GM12878 (cell line): ENCODE data around the gene GSAP. TPM values are rescaled to one million over a fixed set of nuclear protein-coding genes. Genes with fewer than 3 reads are reported as not detected.

Experiments
- ATAC-seq: fragments of 200-7000 bp; cut with Tn5 transposase; 3 replicates; pipeline ENCODE4 v1.9.1; 2020; ENCODE audit warnings: mild to moderate bottlenecking, moderate library complexity
- BruUV-seq: library from RNA; stranded (reverse); fragments of 400-500 nt; replicated peaks from 2 replicates; lab custom pipeline; 2021; lab: Mats Ljungman, UMichigan
- CTCF ChIA-PET: fragments of 300-600 bp; sonication (Branson Sonifier 250); formaldehyde crosslinking; extraction: SDS; loops from one replicate; lab custom pipeline; 2021; ENCODE audit warnings: inconsistent platforms; lab: Yijun Ruan, JAX
- POLR2A ChIA-PET: fragments of 350-600 bp; formaldehyde crosslinking; extraction: SDS; loops from one replicate; lab custom pipeline; 2021; ENCODE audit warnings: inconsistent platforms; lab: Charles Lee
- RAD21 ChIA-PET: fragments of 300-600 bp; sonication (Branson Sonifier 250); formaldehyde crosslinking; loops from one replicate; lab custom pipeline; 2023; ENCODE audit warnings: antibody characterized with exemption; ENCODE audit not compliant: unreplicated experiment; lab: Charles Lee
- SMC1A ChIA-PET: fragments of 300-600 bp; sonication (Branson Sonifier 250); formaldehyde crosslinking; loops from one replicate; lab custom pipeline; 2023; ENCODE audit not compliant: unreplicated experiment, uncharacterized antibody; lab: Charles Lee
- DNase-seq: peaks from one replicate; pipeline ENCODE4 v3.0.0-alpha.2; 2011; ENCODE audit warnings: low read depth, low spot score
- FAIRE-seq: peaks from 3 replicates; lab custom pipeline; 2011; peaks lifted over from hg19 to GRCh38; lab: Jason Lieb, UNC
- H2AFZ ChIP-seq: 2 replicates; pipeline ENCODE4 v1.6.0; 2011; ENCODE audit warnings: low read depth, low read length, control low read depth; ENCODE audit not compliant: control insufficient read depth
- H3K27ac ChIP-seq: 2 replicates; pipeline ENCODE4 v1.5.1; 2011; ENCODE audit warnings: control low read depth; ENCODE audit not compliant: control insufficient read depth, insufficient read depth
- H3K27me3 ChIP-seq, 2 experiments: replicated peaks in 1 of 2; 2 replicates each; pipeline versions ENCODE4 v1.6.0 to v1.6.1; 2011; ENCODE audit warnings: low read length in 1 of 2; ENCODE audit not compliant: control insufficient read depth in 2 of 2, insufficient read depth in 2 of 2
- H3K36me3 ChIP-seq, 2 experiments: 2 replicates each; pipeline ENCODE4 v1.5.1; 2011; ENCODE audit warnings: low read length in 1 of 2; ENCODE audit not compliant: control insufficient read depth in 2 of 2, insufficient read depth in 2 of 2
- H3K4me1 ChIP-seq: 2 replicates; pipeline ENCODE4 v1.6.1; 2011; ENCODE audit warnings: mild to moderate bottlenecking, low read length, moderate library complexity, mixed read lengths; ENCODE audit not compliant: control insufficient read depth, insufficient read depth
- H3K4me2 ChIP-seq: 2 replicates; pipeline ENCODE4 v1.6.0; 2011; ENCODE audit warnings: control low read depth; ENCODE audit not compliant: control insufficient read depth, insufficient read depth
- H3K4me3 ChIP-seq: fragments of 200-600 bp; sonication (generic); 2 replicates; pipeline ENCODE4 v1.5.1; 2016
- H3K79me2 ChIP-seq: 2 replicates; pipeline ENCODE4 v1.6.0; 2011; ENCODE audit warnings: low read length; ENCODE audit not compliant: control insufficient read depth, insufficient read depth
- H3K9ac ChIP-seq: 2 replicates; pipeline ENCODE4 v1.8.0; 2011; ENCODE audit warnings: low read length, control low read depth, mixed read lengths; ENCODE audit not compliant: control insufficient read depth, insufficient read depth
- H3K9me3 ChIP-seq: replicated peaks from 3 replicates; pipeline ENCODE4 v1.5.1; 2011; ENCODE audit warnings: mild to moderate bottlenecking, low read length; ENCODE audit not compliant: control insufficient read depth, insufficient read depth
- H4K20me1 ChIP-seq: 2 replicates; pipeline ENCODE4 v1.6.0; 2011; ENCODE audit not compliant: control insufficient read depth, insufficient read depth
- ASH2L ChIP-seq: fragments of 300-600, 200-600 bp; sonication (generic); IDR thresholded peaks from 2 replicates; pipeline ENCODE4 v1.6.1; 2017; ENCODE audit warnings: low read depth, mild to moderate bottlenecking, borderline replicate concordance
- BCL3 ChIP-seq: IDR thresholded peaks from 2 replicates; pipeline ENCODE4 v1.6.1; 2011; ENCODE audit warnings: borderline replicate concordance, low read depth, mild to moderate bottlenecking, moderate library complexity, low read length; ENCODE audit not compliant: insufficient read depth, poor library complexity, severe bottlenecking
- BRCA1 ChIP-seq: IDR thresholded peaks from 2 replicates; pipeline ENCODE4 v1.6.1; 2011; ENCODE audit warnings: low read depth, low read length, improper control_type of control experiment
- HDGF ChIP-seq: fragments of 450-650 bp; IDR thresholded peaks from 2 replicates; pipeline ENCODE4 v1.6.1; 2016; ENCODE audit warnings: antibody characterized with exemption
- JUNB ChIP-seq: IDR thresholded peaks from 2 replicates; pipeline ENCODE4 v1.6.1; 2016; ENCODE audit warnings: antibody characterized with exemption, mild to moderate bottlenecking
- LARP7 ChIP-seq: fragments of 450-650 bp; IDR thresholded peaks from 2 replicates; pipeline ENCODE4 v1.6.1; 2017; ENCODE audit warnings: mild to moderate bottlenecking
- NR2C2 ChIP-seq: IDR thresholded peaks from 2 replicates; pipeline ENCODE4 v1.6.1; 2011; ENCODE audit warnings: borderline replicate concordance, low read depth; ENCODE audit not compliant: control insufficient read depth, insufficient read length
- RUNX3 ChIP-seq: IDR thresholded peaks from 2 replicates; pipeline ENCODE4 v1.6.1; 2012; ENCODE audit warnings: low read length, inconsistent platforms
- SKIL ChIP-seq: fragments of 450-650 bp; IDR thresholded peaks from 2 replicates; pipeline ENCODE4 v1.6.1; 2017; ENCODE audit warnings: mild to moderate bottlenecking, low read depth, inconsistent platforms; ENCODE audit not compliant: poor library complexity, severe bottlenecking
- ZNF687 ChIP-seq: fragments of 450-650 bp; IDR thresholded peaks from 2 replicates; pipeline ENCODE4 v1.6.1; 2017; ENCODE audit warnings: mild to moderate bottlenecking, moderate library complexity
- WGBS: methylation state at CpG from one replicate; pipeline ENCODE4 v1.1.6; 2016; ENCODE audit warnings: low lambda C conversion rate; ENCODE audit not compliant: insufficient replicate concordance, insufficient coverage; ENCODE audit errors: missing lambda C conversion rate; 5-methylcytosine and 5-hydroxymethylcytosine counted together
- in situ Hi-C: fragments of 300-500 bp; cut with MboI; formaldehyde crosslinking; loops from 9 replicates; pipeline ENCODE4 v1.14.3; 2018; ENCODE audit warnings: mixed read lengths
- intact Hi-C: fragments of 100-400 bp; cut with micrococcal nuclease; formaldehyde crosslinking; loops from one replicate; pipeline ENCODE4 v1.14.2; 2022; ENCODE audit not compliant: unreplicated experiment
- polyA plus RNA-seq, 11 experiments: library from polyadenylated mRNA; depleted of rRNA in 4 of 11; unstranded in 6 of 11; stranded (reverse) in 5 of 11; fragments of >200 nt; fragmentation: Nextera tagmentation in 4 of 11; fragmentation: Illumina TruSeq in 1 of 11; extraction: Ambion mirVana in 4 of 11; extraction: Trizol in 1 of 11; gene quantifications; 1 replicate in 1 of 11; 2 replicates in 10 of 11; pipeline versions ENCODE4 v1.2.1 to v1.2.3, GENCODE V29; 2011 to 2016; ENCODE audit warnings: inconsistent platforms in 2 of 11, missing spikeins in 2 of 11, low read depth in 1 of 11
- total RNA-seq, 4 experiments: library from RNA; depleted of rRNA in 3 of 4; stranded (reverse); fragments of >200 nt in 3 of 4; fragmentation: Illumina TruSeq in 1 of 4; extraction: Trizol in 1 of 4; gene quantifications; 2 replicates each; pipeline versions ENCODE4 v1.2.1 to v1.2.3, GENCODE V29; 2013 to 2021
- TF ChIP-seq, protein P1 (sequence below): fragments of 450-650 bp; formaldehyde crosslinking; IDR thresholded peaks from 2 replicates; pipeline ENCODE4 v1.4.0; 2020; ENCODE audit warnings: mild to moderate bottlenecking, moderate library complexity

GSAP gene
- total and polyA plus RNA-seq, 10 of the 15 experiments (the other 5 are each of a cell fraction or from before 2014, with no cell fraction given): 6.6 to 38.1 (median 21.8) TPM

- no peak for DNase-seq
- ChIA-PET CTCF (interaction anchor here (0.6 to 2.1 kb wide), 4 partner anchors 8 to 127 kb away, joined by 3 to 5 read pairs (median 4); partner anchors contain the start of gene GSAP), POLR2A (interaction anchor here (0.6 to 3.6 kb wide), 6 partner anchors 8 to 54 kb away, joined by 3 to 12 read pairs (median 3); no protein-coding TSS in a partner anchor), RAD21 (interaction anchor here (0.6 to 1.4 kb wide), 6 partner anchors 10 to 271 kb away, joined by 3 to 4 read pairs (median 4); no protein-coding TSS in a partner anchor), SMC1A (interaction anchor here (0.7 to 2.9 kb wide), 10 partner anchors 10 to 133 kb away, joined by 3 to 18 read pairs (median 4); no protein-coding TSS in a partner anchor)
- no TSS peak for BruUV-seq
- no peaks in the 10 kb centered on the region; the same call in 1 of the 2 replicates for H3K79me2 ChIP-seq
- intact Hi-C loops: no loop called here
- ATAC-seq: no peak
- H3K4me3 ChIP-seq: no peak overlapping the region
- H3K4me2 ChIP-seq: no peak overlapping the region
- no peaks in the 10 kb centered on the region for H3K9me3 ChIP-seq
- FAIRE-seq: no peak
- no peaks in the 10 kb centered on the region for H3K27me3 ChIP-seq
- no peak overlapping the region for H3K27ac ChIP-seq
- no peak overlapping the region for H3K9ac ChIP-seq
- H3K36me3 ChIP-seq: no peaks in the 10 kb centered on the region
- in situ Hi-C loops: no loop called here
- no peaks in the 10 kb centered on the region for H4K20me1 ChIP-seq
- WGBS: 78% methylated on average over 7 of the region's 7 CpGs
- no peaks in the 10 kb centered on the region for H3K4me1 ChIP-seq
- H2AFZ ChIP-seq: no peak overlapping the region
- TF ChIP-seq BRCA1: no peak
- no peak for TF ChIP-seq NR2C2
- no peak for TF ChIP-seq RUNX3
- TF ChIP-seq SKIL: no peak
- TF ChIP-seq JUNB: no peak
- TF ChIP-seq ZNF687: no peak
- no peak for TF ChIP-seq LARP7
- no peak for TF ChIP-seq HDGF
- no peak for TF ChIP-seq ASH2L
- TF ChIP-seq, protein P1, sequence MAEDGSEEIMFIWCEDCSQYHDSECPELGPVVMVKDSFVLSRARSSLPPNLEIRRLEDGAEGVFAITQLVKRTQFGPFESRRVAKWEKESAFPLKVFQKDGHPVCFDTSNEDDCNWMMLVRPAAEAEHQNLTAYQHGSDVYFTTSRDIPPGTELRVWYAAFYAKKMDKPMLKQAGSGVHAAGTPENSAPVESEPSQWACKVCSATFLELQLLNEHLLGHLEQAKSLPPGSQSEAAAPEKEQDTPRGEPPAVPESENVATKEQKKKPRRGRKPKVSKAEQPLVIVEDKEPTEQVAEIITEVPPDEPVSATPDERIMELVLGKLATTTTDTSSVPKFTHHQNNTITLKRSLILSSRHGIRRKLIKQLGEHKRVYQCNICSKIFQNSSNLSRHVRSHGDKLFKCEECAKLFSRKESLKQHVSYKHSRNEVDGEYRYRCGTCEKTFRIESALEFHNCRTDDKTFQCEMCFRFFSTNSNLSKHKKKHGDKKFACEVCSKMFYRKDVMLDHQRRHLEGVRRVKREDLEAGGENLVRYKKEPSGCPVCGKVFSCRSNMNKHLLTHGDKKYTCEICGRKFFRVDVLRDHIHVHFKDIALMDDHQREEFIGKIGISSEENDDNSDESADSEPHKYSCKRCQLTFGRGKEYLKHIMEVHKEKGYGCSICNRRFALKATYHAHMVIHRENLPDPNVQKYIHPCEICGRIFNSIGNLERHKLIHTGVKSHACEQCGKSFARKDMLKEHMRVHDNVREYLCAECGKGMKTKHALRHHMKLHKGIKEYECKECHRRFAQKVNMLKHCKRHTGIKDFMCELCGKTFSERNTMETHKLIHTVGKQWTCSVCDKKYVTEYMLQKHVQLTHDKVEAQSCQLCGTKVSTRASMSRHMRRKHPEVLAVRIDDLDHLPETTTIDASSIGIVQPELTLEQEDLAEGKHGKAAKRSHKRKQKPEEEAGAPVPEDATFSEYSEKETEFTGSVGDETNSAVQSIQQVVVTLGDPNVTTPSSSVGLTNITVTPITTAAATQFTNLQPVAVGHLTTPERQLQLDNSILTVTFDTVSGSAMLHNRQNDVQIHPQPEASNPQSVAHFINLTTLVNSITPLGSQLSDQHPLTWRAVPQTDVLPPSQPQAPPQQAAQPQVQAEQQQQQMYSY: no peak
- no peak for TF ChIP-seq BCL3
These were observed 7.0 kb downstream of the GSAP start for GRCh38 chr7:77409005-77409738.
